Activated CD8-positive, alpha-beta T cell treated with anti-CD3 and anti-CD28 coated beads for 36 hours (primary cell): Measurements from ENCODE around the gene TPP2. TPM values are rescaled to one million over a fixed set of nuclear protein-coding genes. Genes with fewer than 3 reads are reported as not detected.

ENCODE experiments used
- ATAC-seq: fragments of 200-7000 bp; cut with Tn5 transposase; one replicate; pipeline ENCODE4 v1.10.0; 2021; ENCODE audit warnings: mild to moderate bottlenecking, moderate library complexity
- CTCF ChIA-PET: fragments of 350-600 bp; sonication (Branson Sonifier 250); formaldehyde crosslinking; loops from one replicate; lab custom pipeline; 2021; ENCODE audit warnings: antibody characterized with exemption; lab: Charles Lee
- POLR2A ChIA-PET: fragments of 350-600 bp; sonication (Branson Sonifier 250); formaldehyde crosslinking; loops from one replicate; lab custom pipeline; 2021; ENCODE audit warnings: antibody characterized with exemption; lab: Charles Lee
- DNase-seq: peaks from one replicate; pipeline ENCODE4 v3.0.0-alpha.2; 2020
- H3K27ac Mint-ChIP-seq: one replicate; pipeline ENCODE4 v1.8.0; 2021; ENCODE audit warnings: mild to moderate bottlenecking, mixed read lengths
- H3K27me3 Mint-ChIP-seq: one replicate; pipeline ENCODE4 v1.8.0; 2021; ENCODE audit warnings: mixed read lengths
- H3K36me3 Mint-ChIP-seq: one replicate; pipeline ENCODE4 v1.8.0; 2021; ENCODE audit warnings: low read depth, mixed read lengths
- H3K4me1 Mint-ChIP-seq: one replicate; pipeline ENCODE4 v1.8.0; 2021; ENCODE audit warnings: low read depth, mixed read lengths
- H3K4me3 Mint-ChIP-seq: one replicate; pipeline ENCODE4 v1.8.0; 2021; ENCODE audit warnings: mild to moderate bottlenecking, moderate library complexity, mixed read lengths
- H3K9me3 Mint-ChIP-seq: one replicate; pipeline ENCODE4 v1.8.0; 2021; ENCODE audit warnings: mixed read lengths
- intact Hi-C: fragments of 100-400 bp; cut with micrococcal nuclease; formaldehyde crosslinking; loops from one replicate; pipeline ENCODE4 v1.10.0; 2022
- total RNA-seq, 2 experiments: library from RNA; stranded (reverse); gene quantifications; one replicate each; pipeline ENCODE4 v1.2.3, GENCODE V29; 2021
- TF ChIP-seq, protein P1 (sequence below): fragments of 200-600 bp; IDR thresholded peaks from one replicate; pipeline ENCODE4 v1.8.0; 2022; ENCODE audit warnings: antibody characterized with exemption, mild to moderate bottlenecking

Gene TPP2
- total RNA-seq, 2 experiments from 2014 or later: 70.3 to 70.8 TPM

DNA sequence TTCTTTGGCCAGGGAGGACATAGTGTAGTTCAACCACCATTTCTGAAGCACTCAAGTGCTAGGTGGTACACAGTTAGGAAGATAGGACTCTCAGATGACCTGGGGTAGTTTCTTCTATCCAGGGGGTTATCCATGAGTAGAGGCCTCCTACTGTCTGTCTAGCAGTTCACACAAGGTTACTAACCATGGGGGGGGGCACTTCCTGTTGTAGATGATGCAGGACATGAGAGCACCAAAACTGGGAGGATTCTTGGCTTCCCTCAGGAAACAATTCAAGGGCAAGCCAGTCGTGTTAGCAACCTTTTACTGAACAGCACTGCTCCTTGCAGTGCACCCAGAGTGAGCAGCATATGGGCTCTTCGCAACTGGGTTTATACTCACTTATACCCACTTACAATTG, 8.9 kb upstream of the TPP2 start:
- intact Hi-C loops: no loop called here
- CTCF ChIA-PET: no interaction called here
- no peak for ATAC-seq
- Mint-ChIP-seq H3K36me3 (no peaks in the 10 kb centered on the region), H3K27ac (no peak overlapping the region), H3K4me3 (no peak overlapping the region), H3K27me3 (no peaks in the 10 kb centered on the region), H3K4me1 (peaks cover 10% of the 10 kb centered on the region), H3K9me3 (no peaks in the 10 kb centered on the region)
- TF ChIP-seq, protein P1, sequence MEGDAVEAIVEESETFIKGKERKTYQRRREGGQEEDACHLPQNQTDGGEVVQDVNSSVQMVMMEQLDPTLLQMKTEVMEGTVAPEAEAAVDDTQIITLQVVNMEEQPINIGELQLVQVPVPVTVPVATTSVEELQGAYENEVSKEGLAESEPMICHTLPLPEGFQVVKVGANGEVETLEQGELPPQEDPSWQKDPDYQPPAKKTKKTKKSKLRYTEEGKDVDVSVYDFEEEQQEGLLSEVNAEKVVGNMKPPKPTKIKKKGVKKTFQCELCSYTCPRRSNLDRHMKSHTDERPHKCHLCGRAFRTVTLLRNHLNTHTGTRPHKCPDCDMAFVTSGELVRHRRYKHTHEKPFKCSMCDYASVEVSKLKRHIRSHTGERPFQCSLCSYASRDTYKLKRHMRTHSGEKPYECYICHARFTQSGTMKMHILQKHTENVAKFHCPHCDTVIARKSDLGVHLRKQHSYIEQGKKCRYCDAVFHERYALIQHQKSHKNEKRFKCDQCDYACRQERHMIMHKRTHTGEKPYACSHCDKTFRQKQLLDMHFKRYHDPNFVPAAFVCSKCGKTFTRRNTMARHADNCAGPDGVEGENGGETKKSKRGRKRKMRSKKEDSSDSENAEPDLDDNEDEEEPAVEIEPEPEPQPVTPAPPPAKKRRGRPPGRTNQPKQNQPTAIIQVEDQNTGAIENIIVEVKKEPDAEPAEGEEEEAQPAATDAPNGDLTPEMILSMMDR: no peak
- DNase-seq: peak; percentile 22
- POLR2A ChIA-PET: no interaction called here

DNA sequence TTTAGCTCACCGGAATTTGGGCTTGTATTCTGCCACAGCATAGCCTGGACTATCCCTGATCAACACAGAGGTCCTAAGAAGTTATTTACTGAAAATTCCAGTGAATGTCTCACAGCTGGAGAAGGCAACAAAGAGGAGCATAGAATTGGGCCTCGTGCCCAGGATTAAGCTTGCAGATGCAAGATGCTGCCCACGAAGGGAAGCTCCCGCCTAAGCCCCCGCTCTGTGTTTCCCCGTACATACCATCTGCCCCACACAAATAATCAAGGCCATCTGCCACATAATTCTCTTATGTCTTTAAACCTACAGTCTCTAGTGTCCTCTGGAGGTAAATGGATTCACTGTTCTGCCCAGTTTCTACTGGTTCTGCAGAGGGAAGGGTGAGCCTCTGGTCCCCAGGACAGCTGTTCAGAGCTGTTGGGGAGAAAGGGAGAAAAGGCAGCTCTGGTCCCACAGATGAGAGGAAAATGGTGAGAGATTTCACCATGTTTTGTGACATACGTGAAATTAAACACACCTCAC, 7.4 kb upstream of the TPP2 start:
- no peak for ATAC-seq
- CTCF ChIA-PET: interaction anchor here (0.9 to 2.2 kb wide), 8 partner anchors 8 to 283 kb away, joined by 3 to 9 read pairs (median 4); partner anchors contain the start of genes BIVM and POGLUT2
- POLR2A ChIA-PET: interaction anchor here (1.0 kb wide), 1 partner anchor 211 kb away, joined by 3 read pairs; no protein-coding TSS in a partner anchor
- TF ChIP-seq, protein P1: no peak
- intact Hi-C loops: no loop called here
- Mint-ChIP-seq H3K9me3 (no peaks in the 10 kb centered on the region), H3K4me3 (no peak overlapping the region), H3K27ac (no peak overlapping the region), H3K4me1 (peaks cover 17% of the 10 kb centered on the region), H3K27me3 (no peaks in the 10 kb centered on the region), H3K36me3 (no peaks in the 10 kb centered on the region)
- no peak for DNase-seq

- Mint-ChIP-seq H3K27ac (peak overlapping the region; percentile 96), H3K27me3 (no peaks in the 10 kb centered on the region), H3K9me3 (no peaks in the 10 kb centered on the region), H3K36me3 (no peaks in the 10 kb centered on the region), H3K4me1 (peaks cover 30% of the 10 kb centered on the region), H3K4me3 (peak overlapping the region; percentile 85)
- ChIA-PET POLR2A (interaction anchor here (0.9 to 3.0 kb wide), 6 partner anchors 9 to 254 kb away, joined by 4 to 25 read pairs (median 4); partner anchors contain the start of genes ERCC5 and TEX30), CTCF (interaction anchor here (0.7 to 6.3 kb wide), 33 partner anchors 9 to 1981 kb away, joined by 3 to 53 read pairs (median 4); partner anchors contain the start of genes ERCC5 and TEX30)
- TF ChIP-seq, protein P1: peak; percentile 71
- DNase-seq: peak; percentile 95
- peak; percentile 43 for ATAC-seq
- intact Hi-C loops: no loop called here
Observed at GRCh38 chr13:102591988-102592781, 4.6 kb upstream of the TPP2 start.

- peak overlapping the region; percentile 47 for H3K27ac Mint-ChIP-seq
- POLR2A ChIA-PET: interaction anchor here (0.7 to 3.0 kb wide), 5 partner anchors 12 to 256 kb away, joined by 3 to 25 read pairs (median 3); partner anchors contain the start of genes ERCC5 and TEX30
Observed at GRCh38 chr13:102593466-102593865, 3.3 kb upstream of the TPP2 start.

More at GRCh38 chr13:102593466-102593865, 3.3 kb upstream of the TPP2 start:
- Mint-ChIP-seq H3K36me3 (peaks cover 8% of the 10 kb centered on the region), H3K9me3 (no peaks in the 10 kb centered on the region), H3K27me3 (no peaks in the 10 kb centered on the region), H3K4me1 (peaks cover 32% of the 10 kb centered on the region), H3K4me3 (no peak overlapping the region)
- CTCF ChIA-PET: interaction anchor here (0.6 to 6.3 kb wide), 7 partner anchors 13 to 253 kb away, joined by 3 to 53 read pairs (median 4); partner anchors contain the start of gene ERCC5
- DNase-seq (no peak), ATAC-seq (no peak)
- intact Hi-C loops: no loop called here
- TF ChIP-seq, protein P1: no peak
